ENCODE data around the gene ADAMTS12.

Gene ADAMTS12

GRCh38 chr5:33800241-33800950 lies 91.4 kb downstream of the ADAMTS12 start:
- no peak for DNase-seq

- no peak for DNase-seq
Observed at GRCh38 chr5:33795496-33795895, 96.3 kb downstream of the ADAMTS12 start.

- DNase-seq, result no peak
Observed at GRCh38 chr5:33794550-33795181, 97.1 kb downstream of the ADAMTS12 start.

GRCh38 chr5:33793836-33794549 lies 97.8 kb downstream of the ADAMTS12 start:
- no peak for DNase-seq

GRCh38 chr5:33793276-33793675 lies 98.5 kb downstream of the ADAMTS12 start:
- no peak for DNase-seq

GRCh38 chr5:33792559-33792958 lies 99.2 kb downstream of the ADAMTS12 start:
- DNase-seq, result no peak

GRCh38 chr5:33789567-33789957 lies 102.2 kb downstream of the ADAMTS12 start:
- DNase-seq, result no peak

- no peak for DNase-seq
Observed at GRCh38 chr5:33788922-33789566, 102.7 kb downstream of the ADAMTS12 start.

- no peak for DNase-seq
Observed at GRCh38 chr5:33785571-33785970, 106.2 kb downstream of the ADAMTS12 start.

GRCh38 chr5:33781286-33781685 lies 110.5 kb downstream of the ADAMTS12 start:
- no peak for DNase-seq

- DNase-seq, result no peak
Observed at GRCh38 chr5:33776151-33776660, 115.6 kb downstream of the ADAMTS12 start.

GRCh38 chr5:33774341-33774740 lies 117.4 kb downstream of the ADAMTS12 start:
- DNase-seq, result no peak

- DNase-seq, result no peak
Observed at GRCh38 chr5:33772380-33772897, 119.4 kb downstream of the ADAMTS12 start.

- no peak for DNase-seq
Observed at GRCh38 chr5:33769968-33770367, 121.8 kb downstream of the ADAMTS12 start.

- DNase-seq, result no peak
Observed at GRCh38 chr5:33769196-33769595, 122.6 kb downstream of the ADAMTS12 start.

GRCh38 chr5:33766023-33766422 lies 125.8 kb downstream of the ADAMTS12 start:
- DNase-seq, result no peak

GRCh38 chr5:33764786-33765185 lies 127.0 kb downstream of the ADAMTS12 start:
- no peak for DNase-seq

- no peak for DNase-seq
Observed at GRCh38 chr5:33763435-33763834, 128.4 kb downstream of the ADAMTS12 start.

GRCh38 chr5:33762859-33763258 lies 128.9 kb downstream of the ADAMTS12 start:
- no peak for DNase-seq

- no peak for DNase-seq
Observed at GRCh38 chr5:33761139-33761538, 130.7 kb downstream of the ADAMTS12 start.

- no peak for DNase-seq
Observed at GRCh38 chr5:33758737-33759136, 133.1 kb downstream of the ADAMTS12 start.

GRCh38 chr5:33756491-33756890 lies 135.3 kb downstream of the ADAMTS12 start:
- DNase-seq, result no peak

- no peak for DNase-seq
Observed at GRCh38 chr5:33755231-33755630, 136.6 kb downstream of the ADAMTS12 start.

Data from effector CD8-positive, alpha-beta T cell (primary cell).